GM10847 (cell line): ENCODE data around the gene BNC2.

Experiments used
- POLR2A ChIP-seq: IDR thresholded peaks from 2 replicates; pipeline ENCODE4 v1.6.1; 2011; ENCODE audit not compliant: insufficient read length; ENCODE audit errors: extremely low read depth

Gene BNC2

DNA sequence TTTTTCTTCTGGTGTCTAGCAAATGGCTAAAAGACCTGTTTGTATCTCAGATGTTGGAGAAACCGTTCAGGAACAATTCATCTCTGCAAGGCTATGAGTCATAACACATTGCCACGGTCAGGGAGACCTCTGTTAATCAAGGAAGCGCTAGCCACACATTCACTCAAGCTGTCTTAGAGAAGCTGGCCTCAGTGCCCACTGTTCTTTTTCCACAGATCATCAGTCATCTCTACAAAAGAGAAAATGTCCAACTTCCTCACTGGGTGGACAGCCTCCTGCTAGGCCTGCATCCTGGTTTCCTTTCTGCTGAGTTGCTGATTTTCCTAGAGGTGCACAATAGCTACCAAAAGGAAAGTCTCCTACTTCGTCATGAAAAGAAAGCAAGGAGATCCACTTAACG lies 360.5 kb downstream of the BNC2 start:
- TF ChIP-seq POLR2A, result no peak

DNA sequence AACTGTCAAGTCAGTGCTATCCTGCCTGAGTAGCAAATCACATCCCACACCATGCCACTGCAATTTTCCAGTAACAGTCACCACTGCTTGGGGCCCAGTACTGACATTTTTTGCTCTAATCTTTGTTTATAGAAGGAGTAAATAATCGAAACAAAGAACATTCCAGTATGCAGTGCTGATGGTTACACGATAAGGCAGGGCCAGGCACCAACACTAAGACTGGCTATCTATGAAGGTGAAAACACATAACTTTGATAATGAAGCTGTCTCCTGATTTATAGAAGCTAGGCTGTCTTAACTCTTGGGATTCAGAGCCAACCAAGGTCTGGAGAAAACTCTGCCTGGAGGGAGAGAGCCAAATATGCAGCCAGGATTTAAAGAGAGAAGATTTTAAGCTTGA lies 365.3 kb downstream of the BNC2 start:
- TF ChIP-seq POLR2A, result no peak

DNA sequence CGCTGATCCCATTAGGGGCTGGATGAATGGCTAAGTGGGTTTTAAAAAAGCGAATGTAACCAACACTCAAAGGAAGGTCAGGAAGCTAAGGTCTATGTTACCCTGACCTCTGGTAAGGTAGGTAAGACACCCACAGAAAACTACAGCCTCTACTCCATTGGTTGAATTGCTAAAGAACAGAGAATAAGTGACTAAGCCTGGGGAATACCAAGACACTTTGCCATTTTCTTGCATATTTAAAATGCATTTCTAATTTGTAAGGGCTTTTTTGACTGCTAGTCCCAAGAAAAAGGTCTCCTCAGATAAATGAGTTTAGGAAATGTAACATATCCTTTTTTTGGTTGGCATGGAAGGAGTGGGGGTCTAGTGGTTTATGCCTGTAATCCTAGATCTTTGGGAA lies 368.7 kb downstream of the BNC2 start:
- no peak for TF ChIP-seq POLR2A

DNA sequence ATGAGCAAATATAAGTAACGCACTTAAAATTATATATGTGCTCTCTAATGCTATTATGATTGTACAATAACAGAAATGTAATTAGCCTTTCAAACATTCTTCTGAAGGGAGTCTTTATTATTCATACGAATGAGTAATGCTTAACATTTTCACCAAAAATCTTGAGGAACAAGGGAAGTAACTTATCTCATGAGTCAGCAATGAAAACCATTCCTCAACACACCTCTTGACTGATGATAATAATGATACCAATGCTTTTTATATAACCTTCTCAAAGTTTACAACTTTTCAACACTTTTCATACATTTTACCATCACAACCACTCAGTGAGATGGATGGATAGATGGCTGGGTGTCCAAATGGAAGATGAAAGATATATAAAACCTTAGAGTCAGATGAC lies 369.3 kb downstream of the BNC2 start:
- no peak for TF ChIP-seq POLR2A

DNA sequence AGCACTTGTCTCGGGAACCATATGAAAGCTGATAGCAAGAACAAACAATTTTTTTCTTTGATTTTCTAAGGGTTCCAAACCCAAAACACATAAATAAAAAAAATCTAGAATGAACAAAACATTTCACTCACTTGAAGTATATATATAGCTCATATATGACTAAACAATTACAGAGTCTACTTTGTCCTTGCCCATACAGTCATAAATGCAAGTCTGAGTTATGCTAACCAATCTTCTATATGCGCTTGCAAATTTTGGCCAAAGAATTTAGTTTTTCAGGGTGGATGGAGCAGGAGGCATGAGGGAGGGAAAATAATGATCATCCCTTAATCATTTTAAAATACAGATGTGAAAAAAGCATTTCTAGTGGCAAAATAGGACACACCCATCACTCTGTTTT lies 370.1 kb downstream of the BNC2 start:
- TF ChIP-seq POLR2A, result no peak

DNA sequence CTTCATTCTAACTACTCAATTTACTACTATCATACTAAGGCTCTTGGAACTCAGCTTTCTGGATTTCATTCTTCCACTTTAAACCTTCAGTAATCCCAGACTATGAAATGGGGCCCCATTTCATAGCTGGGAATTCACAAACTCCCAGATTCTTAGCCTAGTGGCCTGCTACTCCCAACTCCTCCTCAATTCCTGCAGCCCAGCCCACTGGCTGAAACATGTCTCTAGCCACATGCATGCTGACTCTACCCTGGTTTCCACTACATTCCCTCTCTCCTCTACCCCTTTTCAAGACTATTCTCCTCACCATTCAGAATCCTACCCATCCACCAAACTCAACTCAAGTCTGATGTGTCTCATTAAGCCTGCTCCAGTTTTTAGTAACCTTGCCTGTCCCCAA lies 370.6 kb downstream of the BNC2 start:
- TF ChIP-seq POLR2A, result no peak

DNA sequence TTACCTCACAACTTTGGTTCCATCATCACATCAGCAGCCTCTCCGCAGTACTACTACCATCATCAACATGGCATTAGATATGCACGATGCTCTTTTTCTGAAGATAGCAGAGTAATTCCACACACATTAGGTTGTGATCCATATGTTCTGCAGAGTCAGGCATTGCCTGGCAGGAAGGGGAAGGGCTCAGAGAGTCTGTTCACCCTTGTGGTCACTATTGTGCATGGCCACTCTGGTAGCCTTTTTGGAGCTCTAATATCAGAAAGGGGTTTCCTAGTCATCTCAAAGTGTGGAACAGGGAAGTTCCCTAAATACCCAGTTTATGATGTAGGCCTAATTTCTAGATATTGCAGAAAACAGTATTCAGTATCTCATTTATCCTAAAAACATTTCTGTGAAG lies 373.6 kb downstream of the BNC2 start:
- TF ChIP-seq POLR2A, result no peak

DNA sequence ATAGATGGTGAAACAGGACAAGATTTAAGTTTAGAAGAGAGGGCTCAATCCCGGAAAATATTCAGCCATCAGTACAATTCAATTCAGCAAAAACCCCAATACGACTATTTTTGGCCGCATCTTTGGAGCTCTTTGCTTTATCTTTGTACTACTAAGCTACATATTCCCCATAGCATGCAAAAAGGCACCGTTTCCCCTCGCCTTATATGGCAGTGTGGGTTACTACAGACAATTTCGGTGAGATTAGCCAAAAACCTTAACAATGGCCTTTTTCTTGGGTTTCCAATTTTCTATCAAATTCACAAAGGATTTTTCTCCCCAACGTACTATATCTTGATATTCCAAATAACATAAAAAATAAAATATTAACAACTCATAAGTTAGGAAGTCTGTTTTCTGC lies 382.6 kb downstream of the BNC2 start:
- TF ChIP-seq POLR2A, result no peak

DNA sequence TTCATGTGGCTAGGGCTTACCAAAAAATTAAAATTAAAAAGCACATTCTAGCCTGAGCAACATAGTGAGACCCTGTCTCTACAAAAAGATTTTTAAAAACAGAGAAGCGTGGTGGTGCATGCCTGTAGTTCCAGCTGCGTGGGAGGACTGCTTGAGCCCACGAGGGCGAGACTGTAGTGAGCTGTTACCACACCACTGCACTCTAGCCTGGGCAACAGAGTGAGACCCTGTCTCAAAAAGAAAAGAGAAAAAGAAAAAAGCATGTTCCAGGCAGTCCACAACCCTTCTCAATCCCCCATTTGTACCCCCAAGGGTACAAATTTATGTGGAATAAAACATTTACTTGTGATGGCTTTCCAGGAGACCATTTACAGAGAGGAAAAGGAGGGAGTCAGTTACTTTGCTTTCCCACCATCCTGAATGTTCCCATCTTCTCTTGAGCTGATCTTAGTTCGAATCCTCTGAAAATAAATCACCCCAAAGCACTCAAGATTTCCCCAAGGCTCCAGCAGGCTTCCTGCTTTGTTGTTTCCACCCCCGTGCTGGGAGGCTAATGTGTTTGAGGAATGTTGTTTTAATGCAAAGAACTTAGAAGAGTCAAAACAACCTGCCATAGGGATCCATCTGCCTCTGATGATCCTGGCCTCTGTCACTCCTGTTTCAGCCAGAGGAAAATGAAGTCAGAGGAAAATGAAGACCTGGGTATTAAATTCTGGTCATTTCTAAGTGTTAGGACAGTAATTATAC lies 384.7 kb downstream of the BNC2 start:
- TF ChIP-seq POLR2A, result no peak

DNA sequence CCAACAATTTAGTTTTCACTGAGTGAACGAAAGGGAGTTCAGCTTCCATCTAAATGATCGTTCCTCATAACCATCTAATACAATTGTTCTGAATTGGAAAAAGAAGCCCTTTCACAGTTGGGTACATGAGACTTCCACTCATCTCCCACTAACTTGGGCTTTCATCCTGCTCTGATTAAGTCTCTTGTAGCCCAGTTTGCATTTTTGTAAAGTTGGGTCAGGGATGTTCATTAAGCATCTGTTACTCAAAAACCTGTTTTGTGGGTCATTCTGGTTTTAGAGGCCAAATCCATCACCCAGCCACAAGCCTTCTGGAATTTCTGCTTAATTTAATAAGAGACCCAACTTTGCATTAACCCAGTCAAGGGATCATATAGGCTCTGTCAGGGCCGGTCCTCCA lies 385.3 kb downstream of the BNC2 start:
- TF ChIP-seq POLR2A, result no peak

DNA sequence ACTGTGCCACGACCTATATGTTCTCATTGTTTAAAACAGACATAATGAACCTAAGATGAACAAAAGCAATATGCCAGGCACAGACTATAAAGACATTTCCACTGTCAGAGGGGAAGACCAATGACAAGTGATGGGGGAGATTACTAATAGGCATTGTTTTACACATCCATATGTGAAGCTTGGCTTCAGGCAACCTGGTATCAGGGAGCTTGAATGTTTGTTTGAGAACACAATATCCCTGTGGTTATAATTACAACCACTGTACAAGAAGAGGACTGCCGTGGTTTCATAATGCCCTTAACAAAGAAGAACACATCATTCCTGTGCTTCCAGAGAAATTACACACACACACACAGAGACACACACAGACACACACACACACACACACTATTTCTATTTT lies 385.7 kb downstream of the BNC2 start:
- TF ChIP-seq POLR2A, result no peak

DNA sequence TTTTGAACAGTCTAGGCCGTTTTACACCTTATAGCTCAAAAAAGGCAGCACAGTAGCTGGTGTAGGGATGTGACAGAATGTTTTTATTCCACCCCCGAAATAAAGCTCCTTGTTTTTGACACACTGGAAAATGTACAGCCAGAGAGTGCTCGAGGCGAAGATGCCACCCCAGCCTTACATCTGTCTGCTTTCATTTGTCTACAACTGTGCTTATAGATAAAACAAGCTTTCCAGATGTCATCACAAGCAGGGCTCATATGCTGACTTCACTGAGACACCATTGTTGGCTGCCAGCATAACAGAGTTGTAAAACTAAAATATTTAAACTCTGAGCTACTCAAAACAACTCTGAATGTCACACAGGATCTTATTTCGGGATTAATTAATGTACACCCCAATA lies 386.3 kb downstream of the BNC2 start:
- TF ChIP-seq POLR2A, result no peak

DNA sequence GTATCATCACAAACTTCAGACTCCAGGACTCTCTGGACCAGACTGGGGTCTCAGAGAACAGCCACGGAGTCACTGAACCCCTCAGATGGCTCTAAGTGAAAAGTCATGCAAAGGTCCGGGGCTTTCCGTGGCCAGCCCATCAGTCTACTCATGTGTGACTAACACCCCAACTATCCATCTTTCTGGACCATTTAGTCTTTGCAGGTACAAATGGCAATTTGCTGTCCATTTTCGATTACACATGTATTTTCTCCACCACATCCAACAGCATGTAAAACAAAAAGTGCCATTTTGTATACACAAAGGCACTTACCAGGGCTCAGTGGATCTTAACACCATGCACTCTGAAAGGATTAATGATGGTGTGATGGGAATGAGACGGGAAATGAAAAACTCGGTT lies 387.7 kb downstream of the BNC2 start:
- no peak for TF ChIP-seq POLR2A

DNA sequence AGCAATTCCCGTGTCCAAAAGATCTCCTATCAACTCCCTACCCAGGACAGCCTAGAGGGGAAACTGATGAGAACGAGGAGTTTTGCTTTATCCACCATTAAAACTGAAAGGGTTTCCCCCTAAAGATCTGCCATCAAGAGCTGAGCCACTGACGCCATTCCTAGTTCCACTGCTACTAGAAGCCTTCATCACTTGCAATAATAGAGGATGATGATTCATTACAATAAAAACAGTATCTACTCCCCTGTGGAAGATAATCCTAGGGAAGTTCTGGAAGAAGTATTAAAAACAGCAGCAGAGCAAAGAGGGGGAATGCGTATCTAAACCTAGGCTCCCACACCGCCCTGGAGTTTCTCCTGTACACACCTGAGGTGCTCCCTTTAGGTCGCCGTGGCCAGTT lies 394.5 kb downstream of the BNC2 start:
- TF ChIP-seq POLR2A, result no peak

DNA sequence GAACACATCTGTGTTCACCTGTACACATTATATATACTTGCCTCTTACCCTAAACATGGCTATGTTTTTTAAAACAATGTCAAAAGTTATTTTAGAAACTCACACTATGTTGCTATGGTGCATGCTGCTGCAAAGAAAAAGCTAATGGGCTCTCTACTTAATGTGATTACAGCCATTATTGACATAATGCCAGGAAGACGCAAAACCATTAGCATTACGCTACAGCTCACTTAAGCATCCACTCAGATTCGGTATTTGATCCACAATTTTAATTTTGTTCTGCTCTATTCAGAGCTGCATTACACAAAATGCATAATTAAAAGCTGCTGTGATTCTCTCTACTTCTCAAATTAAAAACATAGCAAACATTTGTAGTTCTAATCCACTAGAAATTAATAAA lies 395.2 kb downstream of the BNC2 start:
- no peak for TF ChIP-seq POLR2A

DNA sequence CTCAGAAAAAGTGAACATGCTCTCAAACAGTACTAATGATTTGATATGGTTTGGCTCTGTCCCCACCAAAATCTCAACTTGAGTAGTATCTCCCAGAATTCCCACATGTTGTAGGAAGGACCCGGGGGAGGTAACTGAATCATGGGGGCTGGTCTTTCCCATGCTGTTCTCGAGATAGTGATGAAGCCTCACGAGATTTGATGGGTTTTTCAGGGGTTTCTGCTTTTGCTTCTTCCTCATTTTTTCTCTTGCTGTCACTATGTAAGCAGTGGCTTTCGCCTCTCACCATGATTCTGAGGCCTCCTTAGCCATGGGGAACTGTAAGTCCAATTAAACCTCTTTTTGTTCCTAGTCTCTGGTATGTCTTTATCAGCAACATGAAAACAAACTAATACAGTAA lies 401.3 kb downstream of the BNC2 start:
- TF ChIP-seq POLR2A, result no peak

DNA sequence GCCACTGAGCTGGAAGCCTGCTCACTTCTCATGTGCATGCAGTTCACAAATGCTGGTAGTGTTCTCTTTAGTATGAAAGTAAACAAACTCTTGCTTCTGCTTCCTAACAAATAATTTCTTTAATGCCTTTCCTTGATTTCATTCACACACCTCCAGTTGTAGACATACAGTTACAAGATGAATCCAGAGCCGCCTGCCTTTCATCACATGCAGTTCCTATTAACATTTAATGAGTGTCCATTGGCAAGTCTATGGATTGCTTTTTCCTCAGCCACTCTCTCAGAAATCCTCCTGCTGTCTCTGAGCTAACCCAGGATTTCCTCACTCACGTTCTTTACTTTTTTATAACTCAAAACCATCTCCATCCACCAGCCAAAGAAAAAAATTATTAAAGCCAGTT lies 408.6 kb downstream of the BNC2 start:
- no peak for TF ChIP-seq POLR2A

DNA sequence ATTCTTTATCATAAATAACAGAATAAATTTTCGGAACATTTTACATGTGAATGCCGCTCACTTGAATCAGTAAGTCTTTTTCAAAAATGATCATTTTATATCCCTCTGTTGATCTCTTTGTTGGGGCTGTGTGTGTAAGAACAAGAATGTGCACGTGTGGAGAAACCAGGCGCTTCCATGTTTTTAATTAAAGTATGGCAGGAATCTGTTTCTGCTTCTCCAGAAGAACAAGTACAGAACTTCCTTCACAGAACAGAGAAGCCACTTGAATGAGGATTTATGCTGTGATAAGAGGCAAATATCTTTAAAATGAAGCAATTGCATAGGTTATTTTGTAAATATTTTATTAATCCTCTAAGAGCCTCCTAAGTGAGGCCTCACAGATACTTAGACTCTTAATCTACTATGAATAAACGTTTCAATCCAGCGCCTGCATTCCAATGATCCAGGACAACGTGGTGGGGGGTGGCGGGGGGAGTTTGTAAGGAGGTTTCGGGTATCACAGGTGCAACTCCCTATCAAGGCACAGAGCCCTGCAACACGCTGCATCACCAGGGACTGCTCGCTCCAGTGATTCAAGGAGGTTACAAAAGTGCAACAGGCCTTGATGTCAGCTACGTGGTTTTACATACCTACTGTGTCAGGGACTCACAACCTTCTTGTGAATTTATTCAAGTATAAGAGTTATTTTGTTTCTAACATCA lies 409.2 kb downstream of the BNC2 start:
- TF ChIP-seq POLR2A, result no peak

DNA sequence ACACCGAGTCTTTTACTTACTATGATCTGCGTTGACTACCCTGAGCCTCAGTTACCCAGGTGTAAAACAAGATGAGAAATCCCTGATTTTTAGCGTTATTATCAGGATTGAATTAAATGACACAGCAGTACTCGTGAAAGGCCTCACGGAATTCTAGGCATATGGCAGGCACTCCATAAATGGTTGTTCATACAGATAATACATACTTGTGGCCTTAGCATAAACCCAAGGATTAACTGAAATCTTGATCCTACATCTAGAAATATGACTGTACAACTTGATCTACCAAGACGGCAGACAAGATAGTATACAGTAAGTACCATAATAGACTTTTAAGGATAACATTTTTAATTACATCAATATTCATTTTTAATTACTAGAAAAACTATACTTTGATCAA lies 409.8 kb downstream of the BNC2 start:
- no peak for TF ChIP-seq POLR2A
